ENCODE measurements around the gene FOSL1. TPM values are rescaled to one million over a fixed set of nuclear protein-coding genes. Genes with fewer than 3 reads are reported as not detected.

The FOSL1 gene
- total RNA-seq, 1 donor from 2014 or later = 2.6 TPM

DNA sequence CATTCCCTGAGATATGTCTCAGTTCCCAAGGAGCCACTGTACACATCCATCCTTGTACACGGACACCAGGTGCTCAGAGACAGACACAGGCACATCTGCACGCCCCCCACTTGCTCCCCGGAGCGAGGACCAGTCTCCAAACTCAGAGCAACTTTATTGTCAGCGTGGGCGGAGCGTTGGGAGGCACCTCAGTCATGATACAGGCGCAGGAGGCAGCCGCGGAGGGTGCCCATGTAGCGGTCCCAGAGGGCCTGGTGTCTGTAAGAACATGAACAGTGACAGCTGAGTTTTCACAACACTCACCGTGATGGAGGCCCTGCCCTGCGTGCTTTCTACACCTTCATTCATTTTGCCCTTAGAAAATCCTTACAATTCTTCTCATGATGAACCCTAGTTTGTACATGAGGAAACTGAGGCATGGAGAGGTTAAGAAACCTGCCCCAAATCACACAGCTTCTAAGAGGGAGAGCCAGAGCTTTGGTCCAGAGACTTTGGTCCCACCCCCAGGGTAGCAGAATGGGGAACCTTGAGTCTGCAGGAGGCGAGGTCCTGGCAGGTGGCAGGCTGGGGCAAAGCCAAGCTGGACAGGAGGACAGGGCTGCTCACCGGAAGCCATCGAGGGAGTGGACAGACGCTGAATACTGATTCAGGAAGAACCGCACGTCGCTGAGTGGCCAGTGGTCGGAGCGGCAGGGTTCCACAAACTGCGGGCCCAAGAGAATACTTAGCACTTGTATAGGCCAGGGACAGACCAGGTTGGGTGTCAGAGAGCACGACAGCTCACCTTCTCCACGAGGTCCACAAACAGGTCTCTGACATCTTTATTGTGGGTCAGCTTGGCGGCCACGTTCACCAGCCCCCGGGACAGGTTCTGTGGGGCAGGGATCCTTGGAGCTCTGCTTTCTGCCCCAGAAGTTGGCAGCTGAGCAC is 16.1 kb downstream of the FOSL1 start:
- DNase-seq (ENCODE audit: low read depth) = no peak
- FAIRE-seq = no peak
- Histone ChIP-seq H3K27me3 (ENCODE audit: control insufficient read depth, insufficient read depth, low read length) (no peaks in the 10 kb centered on the region), H3K4me3 (ENCODE audit: low read depth, low read length) (no peak overlapping the region), H3K36me3 (ENCODE audit: control insufficient read depth, insufficient read depth, low read length) (peaks cover 28% of the 10 kb centered on the region)
- TF ChIP-seq, protein P1, sequence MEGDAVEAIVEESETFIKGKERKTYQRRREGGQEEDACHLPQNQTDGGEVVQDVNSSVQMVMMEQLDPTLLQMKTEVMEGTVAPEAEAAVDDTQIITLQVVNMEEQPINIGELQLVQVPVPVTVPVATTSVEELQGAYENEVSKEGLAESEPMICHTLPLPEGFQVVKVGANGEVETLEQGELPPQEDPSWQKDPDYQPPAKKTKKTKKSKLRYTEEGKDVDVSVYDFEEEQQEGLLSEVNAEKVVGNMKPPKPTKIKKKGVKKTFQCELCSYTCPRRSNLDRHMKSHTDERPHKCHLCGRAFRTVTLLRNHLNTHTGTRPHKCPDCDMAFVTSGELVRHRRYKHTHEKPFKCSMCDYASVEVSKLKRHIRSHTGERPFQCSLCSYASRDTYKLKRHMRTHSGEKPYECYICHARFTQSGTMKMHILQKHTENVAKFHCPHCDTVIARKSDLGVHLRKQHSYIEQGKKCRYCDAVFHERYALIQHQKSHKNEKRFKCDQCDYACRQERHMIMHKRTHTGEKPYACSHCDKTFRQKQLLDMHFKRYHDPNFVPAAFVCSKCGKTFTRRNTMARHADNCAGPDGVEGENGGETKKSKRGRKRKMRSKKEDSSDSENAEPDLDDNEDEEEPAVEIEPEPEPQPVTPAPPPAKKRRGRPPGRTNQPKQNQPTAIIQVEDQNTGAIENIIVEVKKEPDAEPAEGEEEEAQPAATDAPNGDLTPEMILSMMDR (IDR thresholded peaks at IDR 0.05; ENCODE audit: insufficient read depth, low read length, severe bottlenecking) = no peak

DNA sequence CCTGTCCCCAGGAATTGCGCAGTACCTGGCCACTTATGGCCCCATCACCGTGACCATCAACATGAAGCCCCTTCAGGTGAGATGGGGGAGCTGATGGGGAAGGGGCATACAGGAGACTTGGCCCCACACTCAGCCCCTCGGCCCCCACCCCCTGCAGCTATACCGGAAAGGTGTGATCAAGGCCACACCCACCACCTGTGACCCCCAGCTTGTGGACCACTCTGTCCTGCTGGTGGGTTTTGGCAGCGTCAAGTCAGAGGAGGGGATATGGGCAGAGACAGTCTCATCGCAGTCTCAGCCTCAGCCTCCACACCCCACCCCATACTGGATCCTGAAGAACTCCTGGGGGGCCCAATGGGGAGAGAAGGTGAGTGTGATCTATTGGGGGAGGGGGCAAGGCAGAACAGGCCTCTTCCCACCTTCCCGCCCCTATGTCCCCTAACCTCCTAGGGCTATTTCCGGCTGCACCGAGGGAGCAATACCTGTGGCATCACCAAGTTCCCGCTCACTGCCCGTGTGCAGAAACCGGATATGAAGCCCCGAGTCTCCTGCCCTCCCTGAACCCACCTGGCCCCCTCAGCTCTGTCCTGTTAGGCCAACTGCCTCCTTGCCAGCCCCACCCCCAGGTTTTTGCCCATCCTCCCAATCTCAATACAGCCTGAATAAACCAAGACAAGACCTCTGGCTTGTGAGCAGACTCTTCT is 17.0 kb downstream of the FOSL1 start:
- FAIRE-seq = no peak

DNA sequence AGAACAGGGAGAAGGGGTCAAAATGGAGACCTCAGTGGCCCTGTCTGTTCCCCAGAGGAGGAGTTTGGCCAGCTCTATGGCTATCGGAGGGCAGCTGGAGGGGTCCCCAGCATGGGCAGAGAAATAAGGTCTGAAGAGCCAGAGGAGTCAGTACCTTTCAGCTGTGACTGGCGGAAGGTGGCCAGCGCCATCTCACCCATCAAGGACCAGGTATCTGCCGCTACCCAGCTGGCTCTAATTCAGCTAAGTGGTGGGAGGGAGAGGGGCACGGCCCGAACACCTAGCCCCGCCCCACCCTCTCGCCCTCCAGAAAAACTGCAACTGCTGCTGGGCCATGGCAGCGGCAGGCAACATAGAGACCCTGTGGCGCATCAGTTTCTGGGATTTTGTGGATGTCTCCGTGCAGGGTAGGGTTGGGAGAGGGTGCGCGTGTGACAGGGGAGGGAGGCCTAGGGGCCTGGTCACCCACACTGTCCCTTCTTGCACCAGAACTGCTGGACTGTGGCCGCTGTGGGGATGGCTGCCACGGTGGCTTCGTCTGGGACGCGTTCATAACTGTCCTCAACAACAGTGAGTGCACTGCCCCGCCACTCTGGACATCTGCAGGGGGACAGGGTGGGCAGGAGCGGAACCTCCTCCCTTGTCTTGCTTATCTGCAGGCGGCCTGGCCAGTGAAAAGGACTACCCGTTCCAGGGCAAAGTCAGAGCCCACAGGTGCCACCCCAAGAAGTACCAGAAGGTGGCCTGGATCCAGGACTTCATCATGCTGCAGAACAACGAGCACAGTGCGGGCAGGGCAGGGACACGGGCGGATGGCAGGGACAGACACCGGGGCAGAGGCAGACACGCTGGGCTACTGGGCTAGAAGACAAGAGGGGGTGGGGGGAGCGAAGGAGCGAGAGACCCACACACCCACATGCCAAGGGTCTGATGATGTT is 17.8 kb downstream of the FOSL1 start:
- DNase-seq (ENCODE audit: low read depth) (no peak), FAIRE-seq (no peak)
- TF ChIP-seq, protein P1 (IDR thresholded peaks at IDR 0.05; ENCODE audit: insufficient read depth, low read length, severe bottlenecking) = no peak
- peaks cover 27% of the 10 kb centered on the region for H3K36me3 ChIP-seq (ENCODE audit: control insufficient read depth, insufficient read depth, low read length)
- no peak overlapping the region for H3K4me3 ChIP-seq (ENCODE audit: low read depth, low read length)
- no peaks in the 10 kb centered on the region for H3K27me3 ChIP-seq (ENCODE audit: control insufficient read depth, insufficient read depth, low read length)

More for the DNA sequence above, 17.0 kb downstream of the FOSL1 start:
- Histone ChIP-seq H3K27me3 (ENCODE audit: control insufficient read depth, insufficient read depth, low read length) (no peaks in the 10 kb centered on the region), H3K4me3 (ENCODE audit: low read depth, low read length) (no peak overlapping the region), H3K36me3 (ENCODE audit: control insufficient read depth, insufficient read depth, low read length) (peaks cover 28% of the 10 kb centered on the region)
- TF ChIP-seq, protein P1 (IDR thresholded peaks at IDR 0.05; ENCODE audit: insufficient read depth, low read length, severe bottlenecking) = no peak
- DNase-seq (ENCODE audit: low read depth) = no peak

DNA sequence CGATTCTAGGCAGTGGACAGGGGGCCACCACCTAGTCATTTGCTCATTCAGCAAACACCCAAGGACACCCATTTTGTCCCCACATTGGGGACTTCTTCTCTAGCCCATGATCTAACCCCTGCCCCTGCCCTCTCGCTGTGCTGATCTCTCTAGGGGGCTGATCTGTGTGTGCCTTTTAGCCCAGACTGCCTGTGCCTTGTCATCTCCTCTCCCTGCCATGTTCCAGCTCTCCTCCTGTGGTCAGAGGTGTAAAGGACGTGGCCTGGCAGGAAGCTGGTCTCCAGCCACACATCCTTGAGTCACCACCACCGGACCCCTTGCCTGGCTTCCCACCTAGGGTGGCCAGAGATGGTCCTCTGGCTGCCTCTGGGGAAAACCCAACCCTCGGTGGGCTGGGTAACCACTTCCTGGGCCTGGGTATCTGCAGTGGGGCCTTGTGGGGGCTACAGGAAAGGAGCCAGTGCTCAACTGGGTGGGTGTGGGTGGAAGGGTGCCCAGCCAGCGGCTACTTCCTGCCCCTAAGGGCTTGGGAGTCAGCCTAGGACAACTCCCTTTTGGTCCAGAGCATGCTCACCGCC is 19.3 kb downstream of the FOSL1 start:
- no peaks in the 10 kb centered on the region for H3K27me3 ChIP-seq (ENCODE audit: control insufficient read depth, insufficient read depth, low read length)
- no peak for FAIRE-seq
- H3K4me3 ChIP-seq (ENCODE audit: low read depth, low read length) = no peak overlapping the region
- H3K36me3 ChIP-seq (ENCODE audit: control insufficient read depth, insufficient read depth, low read length) = peaks cover 21% of the 10 kb centered on the region
- DNase-seq (ENCODE audit: low read depth) = no peak
- TF ChIP-seq, protein P1 (IDR thresholded peaks at IDR 0.05; ENCODE audit: insufficient read depth, low read length, severe bottlenecking) = no peak

DNA sequence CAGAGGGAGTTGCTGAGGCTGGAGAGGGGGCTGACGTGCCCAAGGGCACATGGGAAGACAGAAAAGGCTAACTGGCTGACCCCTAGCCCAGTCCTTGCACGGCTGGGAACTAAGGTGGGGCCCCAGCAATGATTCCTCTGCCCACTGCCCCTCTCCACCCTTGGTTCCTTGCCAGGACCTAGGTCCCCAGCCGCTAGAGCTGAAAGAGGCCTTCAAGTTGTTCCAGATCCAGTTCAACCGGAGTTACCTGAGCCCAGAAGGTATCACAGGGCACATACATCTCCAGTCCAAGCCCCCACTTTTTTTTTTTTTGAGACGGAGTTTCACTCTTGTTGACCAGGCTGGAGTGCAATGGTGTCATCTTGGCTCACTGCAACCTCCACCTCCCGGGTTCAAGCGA is 20.2 kb downstream of the FOSL1 start:
- TF ChIP-seq, protein P1 (IDR thresholded peaks at IDR 0.05; ENCODE audit: insufficient read depth, low read length, severe bottlenecking) = no peak
- peaks cover 19% of the 10 kb centered on the region for H3K36me3 ChIP-seq (ENCODE audit: control insufficient read depth, insufficient read depth, low read length)
- H3K4me3 ChIP-seq (ENCODE audit: low read depth, low read length) = no peak overlapping the region
- FAIRE-seq (no peak), DNase-seq (ENCODE audit: low read depth) (no peak)
- no peaks in the 10 kb centered on the region for H3K27me3 ChIP-seq (ENCODE audit: control insufficient read depth, insufficient read depth, low read length)

All from bronchial epithelial cell (primary cell).